HepG2 (cell line): ENCODE results near the gene AP1M2. TPM values are rescaled to one million over a fixed set of nuclear protein-coding genes. Genes with fewer than 3 reads are reported as not detected.

ENCODE experiments used
- ADNP ChIP-seq: sonication (generic); formaldehyde crosslinking; IDR thresholded peaks from 2 replicates; pipeline ENCODE4 v1.4.0; 2020; ENCODE audit warnings: missing genetic modification reagents
- CBFB ChIP-seq: sonication (generic); formaldehyde crosslinking; IDR thresholded peaks from 2 replicates; pipeline ENCODE4 v1.4.0; 2020; ENCODE audit warnings: missing genetic modification reagents
- ETV6 ChIP-seq: sonication (generic); formaldehyde crosslinking; conservative IDR thresholded peaks from 2 replicates; pipeline ENCODE4 v1.4.0; 2020; ENCODE audit warnings: missing genetic modification reagents
- FOSL2 ChIP-seq: sonication (generic); formaldehyde crosslinking; IDR thresholded peaks from 2 replicates; pipeline ENCODE4 v1.4.0; 2020; ENCODE audit warnings: missing genetic modification reagents
- JUNB ChIP-seq: sonication (generic); formaldehyde crosslinking; IDR thresholded peaks from 2 replicates; pipeline ENCODE4 v1.8.0; 2022; ENCODE audit warnings: missing genetic modification reagents, mild to moderate bottlenecking, borderline replicate concordance
- PITX1 ChIP-seq: sonication (generic); formaldehyde crosslinking; IDR thresholded peaks from 2 replicates; pipeline ENCODE4 v1.5.1; 2020; ENCODE audit warnings: mild to moderate bottlenecking, missing genetic modification reagents
- PRMT3 ChIP-seq: sonication (generic); formaldehyde crosslinking; IDR thresholded peaks from 2 replicates; pipeline ENCODE4 v1.8.1; 2022; ENCODE audit warnings: low read depth, mild to moderate bottlenecking, moderate library complexity, missing genetic modification reagents, borderline replicate concordance
- RFXANK ChIP-seq: IDR thresholded peaks from 2 replicates; pipeline ENCODE4 v1.6.1; 2016
- SPEN ChIP-seq: sonication (generic); formaldehyde crosslinking; IDR thresholded peaks from 2 replicates; pipeline ENCODE4 v1.5.1; 2020; ENCODE audit warnings: low read depth, mild to moderate bottlenecking, missing genetic modification reagents
- TBL1XR1 ChIP-seq: fragments of 150-350 bp; IDR thresholded peaks from 2 replicates; pipeline ENCODE4 v1.6.1; 2014; ENCODE audit warnings: borderline replicate concordance, low read length; ENCODE audit not compliant: partially characterized antibody
- YY1 ChIP-seq: IDR thresholded peaks from 2 replicates; pipeline ENCODE4 v1.6.1; 2011; ENCODE audit warnings: low read length, low read depth, moderate library complexity, mild to moderate bottlenecking; ENCODE audit not compliant: insufficient read depth, insufficient replicate concordance
- ZNF672 ChIP-seq: sonication (generic); formaldehyde crosslinking; IDR thresholded peaks from 2 replicates; pipeline ENCODE4 v1.8.1; 2022; ENCODE audit warnings: missing genetic modification reagents
- ZNF766 ChIP-seq: sonication (generic); formaldehyde crosslinking; IDR thresholded peaks from 2 replicates; pipeline ENCODE4 v1.5.0; 2020; ENCODE audit warnings: missing genetic modification reagents, borderline replicate concordance
- ZNF816 ChIP-seq: sonication (generic); formaldehyde crosslinking; IDR thresholded peaks from 2 replicates; pipeline ENCODE4 v1.8.0; 2022; ENCODE audit warnings: missing genetic modification reagents, mild to moderate bottlenecking, borderline replicate concordance
- polyA plus RNA-seq, 8 experiments: library from polyadenylated mRNA; depleted of rRNA in 3 of 8; stranded (reverse) in 7 of 8; unstranded in 1 of 8; fragments of >200 nt; fragmentation: Illumina TruSeq in 4 of 8; extraction: Trizol in 4 of 8; gene quantifications; 2 replicates each; pipeline versions ENCODE4 v1.2.1 to v1.2.3, GENCODE V29; 2011 to 2016; ENCODE audit warnings: low read depth in 4 of 8, missing spikeins in 1 of 8, mixed read lengths in 1 of 8; ENCODE audit not compliant: insufficient read depth in 1 of 8
- total RNA-seq, 5 experiments: library from RNA; depleted of rRNA; stranded (reverse); fragments of >200 nt; fragmentation: Illumina TruSeq; extraction: Trizol; gene quantifications; 2 replicates each; pipeline ENCODE4 v1.2.3, GENCODE V29; 2016; ENCODE audit warnings: low read depth in 1 of 5
- TF ChIP-seq, protein P1 (sequence below): IDR thresholded peaks from 2 replicates; pipeline ENCODE4 v1.6.1; 2016; ENCODE audit warnings: low read depth, control low read depth
- TF ChIP-seq, protein P2 (sequence below): sonication (generic); formaldehyde crosslinking; IDR thresholded peaks from 2 replicates; pipeline ENCODE4 v1.4.0; 2020; ENCODE audit warnings: mild to moderate bottlenecking, missing genetic modification reagents
- TF ChIP-seq, protein P3 (sequence below): sonication (generic); formaldehyde crosslinking; IDR thresholded peaks from 2 replicates; pipeline ENCODE4 v1.8.0; 2022; ENCODE audit warnings: missing genetic modification reagents, mild to moderate bottlenecking, moderate library complexity, borderline replicate concordance
- TF ChIP-seq, protein P4 (sequence below): sonication (generic); formaldehyde crosslinking; IDR thresholded peaks from 2 replicates; pipeline ENCODE4 v1.8.1; 2023; ENCODE audit warnings: mild to moderate bottlenecking, missing genetic modification reagents

Gene AP1M2
- total and polyA plus RNA-seq, 2 of the 13 experiments (the other 11 are each of a cell fraction or from before 2014, with no cell fraction given): 6.3 to 76.8 TPM

DNA sequence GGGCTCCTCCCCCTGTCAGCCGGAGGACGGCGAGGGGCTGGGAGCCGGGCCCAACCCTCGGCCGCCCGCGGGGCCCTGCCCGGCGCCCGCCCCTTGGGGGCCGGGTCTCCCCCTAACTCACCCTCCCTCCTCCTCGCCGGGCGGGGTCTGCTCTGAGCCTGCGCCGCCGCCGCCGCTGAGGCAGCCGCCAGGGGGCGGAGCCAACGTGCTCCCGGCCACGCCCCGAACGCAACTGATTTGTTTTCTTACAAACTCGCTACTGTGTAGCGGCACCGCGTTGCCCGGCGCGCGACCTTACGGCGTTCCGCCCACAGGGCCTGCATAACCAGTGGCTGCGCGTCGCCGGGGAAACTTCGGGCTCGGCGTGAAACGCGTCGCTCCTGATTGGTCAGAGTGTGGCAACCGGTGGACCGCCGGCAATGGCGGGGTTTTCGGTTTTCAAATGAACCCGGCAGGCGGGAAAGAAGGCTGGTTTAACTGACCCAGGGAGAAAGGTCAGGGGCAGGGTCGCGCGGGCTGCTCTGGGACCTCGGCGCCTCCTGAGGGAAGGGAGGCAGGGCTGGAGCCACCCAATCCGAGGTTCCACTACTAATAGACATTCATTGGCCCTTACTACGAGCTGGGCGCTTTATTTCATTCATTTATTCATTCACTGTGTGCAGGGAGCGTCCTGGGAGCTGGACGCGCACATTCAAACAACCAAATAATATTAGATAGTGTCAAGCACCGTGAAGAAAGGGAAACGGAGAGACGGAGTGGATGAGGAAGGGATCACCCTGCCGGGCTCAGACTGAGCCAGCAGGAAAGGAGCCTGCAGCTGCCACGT, 18.1 kb downstream of the AP1M2 start, which contains the start of gene CDKN2D (continued):
- TF ChIP-seq, protein P1, sequence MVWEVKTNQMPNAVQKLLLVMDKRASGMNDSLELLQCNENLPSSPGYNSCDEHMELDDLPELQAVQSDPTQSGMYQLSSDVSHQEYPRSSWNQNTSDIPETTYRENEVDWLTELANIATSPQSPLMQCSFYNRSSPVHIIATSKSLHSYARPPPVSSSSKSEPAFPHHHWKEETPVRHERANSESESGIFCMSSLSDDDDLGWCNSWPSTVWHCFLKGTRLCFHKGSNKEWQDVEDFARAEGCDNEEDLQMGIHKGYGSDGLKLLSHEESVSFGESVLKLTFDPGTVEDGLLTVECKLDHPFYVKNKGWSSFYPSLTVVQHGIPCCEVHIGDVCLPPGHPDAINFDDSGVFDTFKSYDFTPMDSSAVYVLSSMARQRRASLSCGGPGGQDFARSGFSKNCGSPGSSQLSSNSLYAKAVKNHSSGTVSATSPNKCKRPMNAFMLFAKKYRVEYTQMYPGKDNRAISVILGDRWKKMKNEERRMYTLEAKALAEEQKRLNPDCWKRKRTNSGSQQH: peak; percentile 100
- TF ChIP-seq SPEN (CRISPR knock-in tag): peak; percentile 77; the same call in 1 of the 2 replicates
- TF ChIP-seq YY1: peak; percentile 79
- peak; percentile 38; the same call in 1 of the 2 replicates for TF ChIP-seq ZNF766 (CRISPR knock-in tag)
- TF ChIP-seq JUNB: peak; percentile 79
- TF ChIP-seq TBL1XR1: peak; percentile 22
- 0 out of 2 replicates have a peak, but pooled peaks have one; percentile 32 for TF ChIP-seq ETV6 (CRISPR knock-in tag)
- peak; percentile 99 for TF ChIP-seq RFXANK
- TF ChIP-seq PITX1: peak; percentile 13; the same call in 1 of the 2 replicates
- peak; percentile 97 for TF ChIP-seq PRMT3 (CRISPR knock-in tag)
- peak; percentile 92; the same call in 1 of the 2 replicates for TF ChIP-seq ZNF672 (CRISPR knock-in tag)
- TF ChIP-seq, protein P2, sequence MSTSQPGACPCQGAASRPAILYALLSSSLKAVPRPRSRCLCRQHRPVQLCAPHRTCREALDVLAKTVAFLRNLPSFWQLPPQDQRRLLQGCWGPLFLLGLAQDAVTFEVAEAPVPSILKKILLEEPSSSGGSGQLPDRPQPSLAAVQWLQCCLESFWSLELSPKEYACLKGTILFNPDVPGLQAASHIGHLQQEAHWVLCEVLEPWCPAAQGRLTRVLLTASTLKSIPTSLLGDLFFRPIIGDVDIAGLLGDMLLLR (CRISPR knock-in tag): peak; percentile 62; the same call in 1 of the 2 replicates
- TF ChIP-seq, protein P3, sequence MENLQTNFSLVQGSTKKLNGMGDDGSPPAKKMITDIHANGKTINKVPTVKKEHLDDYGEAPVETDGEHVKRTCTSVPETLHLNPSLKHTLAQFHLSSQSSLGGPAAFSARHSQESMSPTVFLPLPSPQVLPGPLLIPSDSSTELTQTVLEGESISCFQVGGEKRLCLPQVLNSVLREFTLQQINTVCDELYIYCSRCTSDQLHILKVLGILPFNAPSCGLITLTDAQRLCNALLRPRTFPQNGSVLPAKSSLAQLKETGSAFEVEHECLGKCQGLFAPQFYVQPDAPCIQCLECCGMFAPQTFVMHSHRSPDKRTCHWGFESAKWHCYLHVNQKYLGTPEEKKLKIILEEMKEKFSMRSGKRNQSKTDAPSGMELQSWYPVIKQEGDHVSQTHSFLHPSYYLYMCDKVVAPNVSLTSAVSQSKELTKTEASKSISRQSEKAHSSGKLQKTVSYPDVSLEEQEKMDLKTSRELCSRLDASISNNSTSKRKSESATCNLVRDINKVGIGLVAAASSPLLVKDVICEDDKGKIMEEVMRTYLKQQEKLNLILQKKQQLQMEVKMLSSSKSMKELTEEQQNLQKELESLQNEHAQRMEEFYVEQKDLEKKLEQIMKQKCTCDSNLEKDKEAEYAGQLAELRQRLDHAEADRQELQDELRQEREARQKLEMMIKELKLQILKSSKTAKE: peak; percentile 49; the same call in 1 of the 2 replicates
- TF ChIP-seq, protein P4, sequence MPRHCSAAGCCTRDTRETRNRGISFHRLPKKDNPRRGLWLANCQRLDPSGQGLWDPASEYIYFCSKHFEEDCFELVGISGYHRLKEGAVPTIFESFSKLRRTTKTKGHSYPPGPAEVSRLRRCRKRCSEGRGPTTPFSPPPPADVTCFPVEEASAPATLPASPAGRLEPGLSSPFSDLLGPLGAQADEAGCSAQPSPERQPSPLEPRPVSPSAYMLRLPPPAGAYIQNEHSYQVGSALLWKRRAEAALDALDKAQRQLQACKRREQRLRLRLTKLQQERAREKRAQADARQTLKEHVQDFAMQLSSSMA (CRISPR knock-in tag): peak; percentile 44; the same call in 1 of the 2 replicates
- TF ChIP-seq CBFB (CRISPR knock-in tag): 0 out of 2 replicates have a peak, but pooled peaks have one; percentile 16
- no peak for TF ChIP-seq ADNP (CRISPR knock-in tag)
- peak; percentile 28; the same call in 1 of the 2 replicates for TF ChIP-seq FOSL2 (CRISPR knock-in tag)
- peak; percentile 84; the same call in 1 of the 2 replicates for TF ChIP-seq ZNF816 (CRISPR knock-in tag)
